ENCODE measurements around the gene RCN1.

Gene RCN1

GRCh38 chr11:32105871-32106560 is 15.1 kb downstream of the RCN1 start:
- ChIA-PET POLR2A (interaction anchor here (1.1 kb wide), 1 partner anchor 16 kb away, joined by 3 read pairs; no protein-coding TSS in a partner anchor), CTCF (interaction anchor here (0.7 to 2.0 kb wide), 4 partner anchors 11 to 70 kb away, joined by 3 to 8 read pairs (median 4); no protein-coding TSS in a partner anchor)
- DNase-seq (ENCODE audit: extremely low spot score), result peak; percentile 35
- no peak for TF ChIP-seq CTCF (IDR thresholded peaks at IDR 0.05; ENCODE audit: control extremely low read depth, extremely low read depth, low read depth, missing control alignments)

- ChIA-PET CTCF (interaction anchor here (2.0 kb wide), 1 partner anchor 12 kb away, joined by 8 read pairs; no protein-coding TSS in a partner anchor), POLR2A (no interaction called here)
- no peak for DNase-seq (ENCODE audit: extremely low spot score)
- no peak for TF ChIP-seq CTCF (IDR thresholded peaks at IDR 0.05; ENCODE audit: control extremely low read depth, extremely low read depth, low read depth, missing control alignments)
These were observed 16.8 kb downstream of the RCN1 start for GRCh38 chr11:32107647-32108046.

- no peak for TF ChIP-seq CTCF (IDR thresholded peaks at IDR 0.05; ENCODE audit: control extremely low read depth, extremely low read depth, low read depth, missing control alignments)
- POLR2A ChIA-PET, result no interaction called here
- no peak for DNase-seq (ENCODE audit: extremely low spot score)
- CTCF ChIA-PET, result no interaction called here
These were observed 17.7 kb downstream of the RCN1 start for GRCh38 chr11:32108576-32108975.

GRCh38 chr11:32109138-32109537 is 18.3 kb downstream of the RCN1 start:
- POLR2A ChIA-PET, result no interaction called here
- no peak for DNase-seq (ENCODE audit: extremely low spot score)
- CTCF ChIA-PET, result interaction anchor here (1.0 kb wide), 1 partner anchor 15 kb away, joined by 3 read pairs; no protein-coding TSS in a partner anchor
- no peak for TF ChIP-seq CTCF (IDR thresholded peaks at IDR 0.05; ENCODE audit: control extremely low read depth, extremely low read depth, low read depth, missing control alignments)

- ChIA-PET CTCF (interaction anchor here (1.0 kb wide), 1 partner anchor 16 kb away, joined by 3 read pairs; no protein-coding TSS in a partner anchor), POLR2A (no interaction called here)
- TF ChIP-seq CTCF (IDR thresholded peaks at IDR 0.05; ENCODE audit: control extremely low read depth, extremely low read depth, low read depth, missing control alignments), result no peak
These were observed 18.7 kb downstream of the RCN1 start for GRCh38 chr11:32109592-32109991.

GRCh38 chr11:32110795-32111194 is 19.9 kb downstream of the RCN1 start:
- no peak for DNase-seq (ENCODE audit: extremely low spot score)
- ChIA-PET CTCF (no interaction called here), POLR2A (no interaction called here)
- no peak for TF ChIP-seq CTCF (IDR thresholded peaks at IDR 0.05; ENCODE audit: control extremely low read depth, extremely low read depth, low read depth, missing control alignments)

More at GRCh38 chr11:32109592-32109991, 18.7 kb downstream of the RCN1 start:
- no peak for DNase-seq (ENCODE audit: extremely low spot score)
